SU-DHL-6 (cell line): ENCODE measurements around the gene PEDS1.

Source experiments
- H2AFZ ChIP-seq: fragments of 200-600 bp; sonication (generic); 2 replicates; pipeline ENCODE4 v1.6.1; 2014; ENCODE audit warnings: low read depth, mild to moderate bottlenecking, moderate library complexity, mixed read lengths, antibody characterized with exemption, low read length; ENCODE audit not compliant: severe bottlenecking
- H3F3A ChIP-seq: fragments of 200-600 bp; shearing (Covaris generic); 2 replicates; pipeline ENCODE4 v1.6.0; 2016; ENCODE audit warnings: antibody characterized with exemption, mild to moderate bottlenecking; ENCODE audit not compliant: insufficient read depth
- H3K27ac ChIP-seq: fragments of 200-600 bp; sonication (generic); 2 replicates; pipeline ENCODE4 v1.5.1; 2016; ENCODE audit warnings: low read depth, mild to moderate bottlenecking, low read length, moderate library complexity, mixed read lengths
- H3K27me3 ChIP-seq: fragments of 200-600 bp; sonication (generic), shearing (Covaris generic); 2 replicates; pipeline ENCODE4 v1.6.0; 2014; ENCODE audit warnings: mild to moderate bottlenecking, low read length
- H3K36me3 ChIP-seq: fragments of 200-600 bp; sonication (generic); 2 replicates; pipeline ENCODE4 v1.6.1; 2014; ENCODE audit warnings: mild to moderate bottlenecking, low read length, mixed read lengths
- H3K4me2 ChIP-seq: fragments of 300-600, 200-600 bp; shearing (Covaris generic), sonication (generic); 2 replicates; pipeline ENCODE4 v1.6.0; 2014; ENCODE audit warnings: low read length, low read depth, mild to moderate bottlenecking; ENCODE audit not compliant: poor library complexity, severe bottlenecking
- H3K4me3 ChIP-seq: fragments of 200-600 bp; sonication (generic); 2 replicates; pipeline ENCODE4 v1.5.1; 2014; ENCODE audit warnings: antibody characterized with exemption, low read length, mild to moderate bottlenecking, mixed read lengths; ENCODE audit not compliant: insufficient read depth, poor library complexity, severe bottlenecking
- H3K79me2 ChIP-seq: fragments of 200-600 bp; sonication (generic); 2 replicates; pipeline ENCODE4 v1.6.1; 2014; ENCODE audit warnings: mild to moderate bottlenecking, low read length, moderate library complexity; ENCODE audit not compliant: insufficient read depth
- H3K9ac ChIP-seq: fragments of 200-600 bp; sonication (generic); 2 replicates; pipeline ENCODE4 v1.7.0; 2014; ENCODE audit warnings: mild to moderate bottlenecking, low read length
- H3K9me2 ChIP-seq: fragments of 200-600 bp; sonication (generic); replicated peaks from 2 replicates; pipeline ENCODE4 v1.6.1; 2014; ENCODE audit warnings: low read length; ENCODE audit not compliant: insufficient read depth
- H3K9me3 ChIP-seq: fragments of 200-600 bp; sonication (generic); 2 replicates; pipeline ENCODE4 v1.6.1; 2014; ENCODE audit warnings: low read length, mixed read lengths; ENCODE audit not compliant: insufficient read depth
- H4K20me1 ChIP-seq: fragments of 200-600 bp; sonication (generic); 2 replicates; pipeline ENCODE4 v1.6.1; 2014; ENCODE audit warnings: low read depth, mild to moderate bottlenecking, antibody characterized with exemption, low read length, moderate library complexity, mixed read lengths
- CTCF ChIP-seq: fragments of 200-600 bp; sonication (generic); IDR thresholded peaks from one replicate; pipeline ENCODE4 v1.5.1; 2017; ENCODE audit warnings: antibody characterized with exemption, mild to moderate bottlenecking, low read length, moderate library complexity; ENCODE audit not compliant: insufficient read depth, poor library complexity, severe bottlenecking
- EZH2phosphoT487 ChIP-seq: fragments of 200-600 bp; sonication (generic), shearing (Covaris generic); conservative IDR thresholded peaks from 2 replicates; pipeline ENCODE4 v1.6.1; 2018; ENCODE audit warnings: mild to moderate bottlenecking, antibody characterized with exemption, low read length, moderate library complexity, mixed read lengths

PEDS1 gene

DNA sequence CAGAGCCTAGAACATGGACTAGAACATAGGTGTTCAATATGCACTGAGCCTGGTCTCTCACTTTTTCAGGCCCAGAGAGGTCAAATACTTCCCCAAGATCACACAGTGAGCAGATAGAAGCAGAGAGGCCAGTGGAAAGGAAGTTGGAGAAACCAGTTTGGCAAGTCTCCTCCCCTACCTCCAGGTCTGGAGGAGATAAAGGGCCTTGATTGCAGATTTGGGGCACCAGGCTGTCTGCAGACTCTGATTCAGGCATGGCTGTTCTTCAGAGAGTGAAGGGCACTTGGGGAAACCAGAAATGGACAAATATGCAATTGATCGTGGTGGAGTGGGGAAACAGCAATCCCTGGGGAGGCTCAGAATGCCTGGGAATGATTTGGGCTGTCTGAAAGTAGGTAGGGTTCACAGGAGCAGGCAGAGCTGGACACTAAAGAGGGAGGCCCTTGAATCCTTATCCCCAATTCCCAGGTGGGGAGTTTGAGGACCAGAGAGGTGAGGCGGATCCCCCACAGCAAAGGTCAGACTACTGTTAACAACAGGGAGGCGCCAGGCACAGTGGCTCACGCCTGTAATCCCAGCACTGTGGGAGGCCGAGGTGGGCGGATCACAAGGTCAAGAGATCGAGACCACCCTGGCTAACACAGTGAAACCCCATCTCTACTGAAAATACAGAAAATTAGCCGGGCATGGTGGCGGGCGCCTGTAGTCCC is 2.3 kb downstream of the PEDS1 start:
- peaks cover 18% of the 10 kb centered on the region for H3K79me2 ChIP-seq
- no peak overlapping the region for H3K4me3 ChIP-seq
- no peaks in the 10 kb centered on the region for H3K9me2 ChIP-seq
- no peaks in the 10 kb centered on the region for H3K36me3 ChIP-seq
- no peaks in the 10 kb centered on the region for H3K9me3 ChIP-seq
- no peak overlapping the region for H3K4me2 ChIP-seq
- no peak for TF ChIP-seq EZH2phosphoT487
- no peak for TF ChIP-seq CTCF
- H3K27me3 ChIP-seq: no peaks in the 10 kb centered on the region
- H4K20me1 ChIP-seq: no peaks in the 10 kb centered on the region
- no peaks in the 10 kb centered on the region for H3F3A ChIP-seq
- no peak overlapping the region for H3K9ac ChIP-seq
- H2AFZ ChIP-seq: no peak overlapping the region
- H3K27ac ChIP-seq: no peak overlapping the region

- no peak overlapping the region for H3K9ac ChIP-seq
- H3K4me2 ChIP-seq: no peak overlapping the region
- H3F3A ChIP-seq: no peaks in the 10 kb centered on the region
- H2AFZ ChIP-seq: no peak overlapping the region
- no peak overlapping the region for H3K27ac ChIP-seq
- no peaks in the 10 kb centered on the region for H3K36me3 ChIP-seq
- H3K27me3 ChIP-seq: no peaks in the 10 kb centered on the region
- H3K9me3 ChIP-seq: no peaks in the 10 kb centered on the region
- H4K20me1 ChIP-seq: no peaks in the 10 kb centered on the region
- no peak for TF ChIP-seq EZH2phosphoT487
- H3K79me2 ChIP-seq: peaks cover 20% of the 10 kb centered on the region
- no peaks in the 10 kb centered on the region for H3K9me2 ChIP-seq
- H3K4me3 ChIP-seq: no peak overlapping the region
Observed at GRCh38 chr20:50149481-50150254, 3.9 kb downstream of the PEDS1 start.

DNA sequence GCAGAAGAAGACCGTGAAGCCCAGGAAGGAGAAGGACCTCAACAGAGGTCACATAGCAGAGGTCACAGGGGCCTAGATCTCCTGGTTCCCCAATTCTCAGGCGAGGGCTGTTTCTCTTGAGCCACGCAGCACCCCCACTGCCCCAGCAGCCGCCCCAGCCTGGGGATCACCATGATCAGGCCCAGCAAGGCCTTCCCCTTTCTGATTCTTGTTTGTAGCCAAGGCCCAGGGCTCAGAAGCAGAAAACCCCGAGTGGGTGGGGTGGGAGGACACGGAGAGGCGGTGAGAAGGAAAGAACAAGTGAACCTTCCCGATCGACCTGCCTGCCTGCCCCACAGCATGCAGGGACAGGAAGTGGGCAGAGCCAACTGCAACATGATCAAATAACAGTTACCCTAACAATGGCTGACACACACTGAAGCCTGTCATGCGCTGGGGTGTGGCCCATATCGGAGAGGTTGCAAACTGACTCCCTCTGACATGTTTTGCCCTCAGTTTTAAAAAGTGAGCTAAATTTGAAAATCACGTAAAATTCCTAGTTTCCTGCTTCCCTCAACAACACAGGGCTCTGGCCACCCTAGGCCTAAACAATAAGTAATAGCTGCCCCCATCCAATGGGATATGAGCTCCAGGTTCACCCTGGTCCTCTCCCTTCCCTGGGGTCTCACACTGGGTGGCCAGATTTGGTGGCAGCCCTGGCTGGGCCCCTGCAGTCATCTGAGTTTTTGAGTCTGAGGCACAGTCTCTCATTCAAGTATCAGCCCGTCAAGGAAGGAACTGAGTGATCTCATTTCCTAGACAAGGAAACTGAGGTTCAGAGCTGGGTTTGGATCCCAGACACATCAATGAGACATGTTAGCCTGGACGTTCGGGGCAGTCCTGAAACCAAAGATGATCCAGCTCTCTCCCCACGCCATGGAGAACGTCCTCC is 6.5 kb downstream of the PEDS1 start:
- Histone ChIP-seq H3K27me3 (no peaks in the 10 kb centered on the region), H3K4me2 (no peak overlapping the region), H3K9ac (no peak overlapping the region), H3K9me3 (no peaks in the 10 kb centered on the region), H3K79me2 (peaks cover 10% of the 10 kb centered on the region; the same call in 1 of the 2 replicates), H3K27ac (no peak overlapping the region), H4K20me1 (no peaks in the 10 kb centered on the region), H3K4me3 (no peak overlapping the region), H3K9me2 (no peaks in the 10 kb centered on the region), H3K36me3 (no peaks in the 10 kb centered on the region), H3F3A (no peaks in the 10 kb centered on the region), H2AFZ (no peak overlapping the region)
- TF ChIP-seq EZH2phosphoT487 (no peak), CTCF (no peak)
